Activated T-helper 1 cell treated with anti-CD3 and anti-CD28 coated beads, Interleukin-12 subunit alpha, Interleukin-12 subunit beta, Interleukin-2, Interleukin-4 antibody, amounts not matched to agents 30 ng/mL and 10 ng/mL and 1 ng/mL, durations not matched to agents 14 hours and 24 hours and 36 hours (primary cell): ENCODE data around the gene CFAP221. TPM values are rescaled to one million over a fixed set of nuclear protein-coding genes. Genes with fewer than 3 reads are reported as not detected.
A peak's percentile ranks its signal among the peaks of the same experiment; 100 is the strongest.

Experiments used
- DNase-seq: peaks from one replicate; pipeline ENCODE4 v3.0.0; 2021; ENCODE audit warnings: low spot score
- H3K27ac Mint-ChIP-seq: one replicate; pipeline ENCODE4 v1.8.0; 2021; ENCODE audit warnings: mild to moderate bottlenecking, mixed read lengths
- H3K27me3 Mint-ChIP-seq: one replicate; pipeline ENCODE4 v1.8.0; 2022; ENCODE audit warnings: mild to moderate bottlenecking, moderate library complexity, mixed read lengths; ENCODE audit not compliant: insufficient read depth
- H3K36me3 Mint-ChIP-seq: one replicate; pipeline ENCODE4 v1.8.0; 2021; ENCODE audit warnings: low read depth, mixed read lengths
- H3K4me1 Mint-ChIP-seq: one replicate; pipeline ENCODE4 v1.8.0; 2021; ENCODE audit warnings: low read depth, mixed read lengths
- H3K4me3 Mint-ChIP-seq: one replicate; pipeline ENCODE4 v1.8.0; 2021; ENCODE audit warnings: mild to moderate bottlenecking, moderate library complexity, mixed read lengths
- H3K9me3 Mint-ChIP-seq: one replicate; pipeline ENCODE4 v1.8.0; 2021; ENCODE audit warnings: mixed read lengths
- intact Hi-C: fragments of 100-400 bp; cut with micrococcal nuclease; formaldehyde crosslinking; loops from one replicate; pipeline ENCODE4 v1.15.1; 2024
- total RNA-seq: library from RNA; stranded (reverse); gene quantifications from 2 replicates; pipeline ENCODE4 v1.2.3, GENCODE V29; 2022

CFAP221 gene
- total RNA-seq, 1 donor from 2014 or later, result not detected

GRCh38 chr2:119683074-119683712, 138.9 kb downstream of the CFAP221 start:
- Mint-ChIP-seq H3K9me3 (no peaks in the 10 kb centered on the region), H3K27me3 (no peaks in the 10 kb centered on the region), H3K4me3 (no peak overlapping the region), H3K27ac (no peak overlapping the region), H3K4me1 (peaks cover 26% of the 10 kb centered on the region), H3K36me3 (peaks cover 17% of the 10 kb centered on the region)
- no peak for DNase-seq
- intact Hi-C loops, result no loop called here

- no peak overlapping the region for H3K4me3 Mint-ChIP-seq
- intact Hi-C loops, result no loop called here
- no peaks in the 10 kb centered on the region for H3K27me3 Mint-ChIP-seq
- peak overlapping the region; percentile 40 for H3K27ac Mint-ChIP-seq
- H3K4me1 Mint-ChIP-seq, result peaks cover 26% of the 10 kb centered on the region
- H3K9me3 Mint-ChIP-seq, result no peaks in the 10 kb centered on the region
- peaks cover 17% of the 10 kb centered on the region for H3K36me3 Mint-ChIP-seq
- DNase-seq, result no peak
These were observed 139.6 kb downstream of the CFAP221 start for GRCh38 chr2:119683713-119684443.

GRCh38 chr2:119684518-119684917, 140.3 kb downstream of the CFAP221 start:
- Mint-ChIP-seq H3K4me1 (peaks cover 23% of the 10 kb centered on the region), H3K36me3 (peaks cover 14% of the 10 kb centered on the region), H3K27ac (no peak overlapping the region), H3K4me3 (no peak overlapping the region), H3K9me3 (no peaks in the 10 kb centered on the region), H3K27me3 (no peaks in the 10 kb centered on the region)
- intact Hi-C loops, result no loop called here
- no peak for DNase-seq

- intact Hi-C loops, result no loop called here
- Mint-ChIP-seq H3K4me1 (peaks cover 7% of the 10 kb centered on the region), H3K36me3 (peaks cover 8% of the 10 kb centered on the region), H3K4me3 (no peak overlapping the region), H3K9me3 (no peaks in the 10 kb centered on the region), H3K27me3 (no peaks in the 10 kb centered on the region), H3K27ac (no peak overlapping the region)
- no peak for DNase-seq
These were observed 144.4 kb downstream of the CFAP221 start for GRCh38 chr2:119688616-119689015.

- Mint-ChIP-seq H3K27ac (no peak overlapping the region), H3K4me1 (peaks cover under 1% of the 10 kb centered on the region), H3K4me3 (no peak overlapping the region), H3K9me3 (no peaks in the 10 kb centered on the region), H3K27me3 (no peaks in the 10 kb centered on the region), H3K36me3 (peaks cover 8% of the 10 kb centered on the region)
- intact Hi-C loops, result no loop called here
- DNase-seq, result no peak
These were observed 145.0 kb downstream of the CFAP221 start for GRCh38 chr2:119689218-119689617.

GRCh38 chr2:119691189-119691588, 146.9 kb downstream of the CFAP221 start:
- Mint-ChIP-seq H3K4me1 (no peaks in the 10 kb centered on the region), H3K27me3 (peaks cover 2% of the 10 kb centered on the region), H3K4me3 (no peak overlapping the region), H3K36me3 (peaks cover 8% of the 10 kb centered on the region), H3K27ac (no peak overlapping the region), H3K9me3 (no peaks in the 10 kb centered on the region)
- no peak for DNase-seq
- intact Hi-C loops, result no loop called here

GRCh38 chr2:119691651-119692245, 147.5 kb downstream of the CFAP221 start:
- intact Hi-C loops, result no loop called here
- DNase-seq, result no peak

GRCh38 chr2:119692310-119692709, 148.1 kb downstream of the CFAP221 start:
- Mint-ChIP-seq H3K27me3 (peaks cover 2% of the 10 kb centered on the region), H3K36me3 (peaks cover 3% of the 10 kb centered on the region), H3K27ac (no peak overlapping the region), H3K4me1 (peaks cover under 1% of the 10 kb centered on the region), H3K4me3 (no peak overlapping the region), H3K9me3 (no peaks in the 10 kb centered on the region)
- intact Hi-C loops, result no loop called here
- no peak for DNase-seq

More at GRCh38 chr2:119691651-119692245, 147.5 kb downstream of the CFAP221 start:
- Mint-ChIP-seq H3K27ac (no peak overlapping the region), H3K4me1 (no peaks in the 10 kb centered on the region), H3K4me3 (no peak overlapping the region), H3K36me3 (peaks cover 8% of the 10 kb centered on the region), H3K9me3 (no peaks in the 10 kb centered on the region), H3K27me3 (peaks cover 2% of the 10 kb centered on the region)

- H3K27ac Mint-ChIP-seq, result no peak overlapping the region
- intact Hi-C loops, result no loop called here
- peaks cover 2% of the 10 kb centered on the region for H3K27me3 Mint-ChIP-seq
- H3K36me3 Mint-ChIP-seq, result no peaks in the 10 kb centered on the region
- H3K9me3 Mint-ChIP-seq, result no peaks in the 10 kb centered on the region
- H3K4me3 Mint-ChIP-seq, result no peak overlapping the region
- DNase-seq, result no peak
- peaks cover 7% of the 10 kb centered on the region for H3K4me1 Mint-ChIP-seq
These were observed 148.7 kb downstream of the CFAP221 start for GRCh38 chr2:119692954-119693353.

- intact Hi-C loops, result no loop called here
- no peak for DNase-seq
- Mint-ChIP-seq H3K27me3 (peaks cover 2% of the 10 kb centered on the region), H3K9me3 (no peaks in the 10 kb centered on the region), H3K4me3 (no peak overlapping the region), H3K27ac (no peak overlapping the region), H3K4me1 (peaks cover 11% of the 10 kb centered on the region), H3K36me3 (no peaks in the 10 kb centered on the region)
These were observed 149.3 kb downstream of the CFAP221 start for GRCh38 chr2:119693567-119693966.

- peaks cover 2% of the 10 kb centered on the region for H3K27me3 Mint-ChIP-seq
- peaks cover 11% of the 10 kb centered on the region for H3K4me1 Mint-ChIP-seq
- no peak overlapping the region for H3K4me3 Mint-ChIP-seq
- H3K36me3 Mint-ChIP-seq, result no peaks in the 10 kb centered on the region
- H3K9me3 Mint-ChIP-seq, result no peaks in the 10 kb centered on the region
- DNase-seq, result no peak
- no peak overlapping the region for H3K27ac Mint-ChIP-seq
- intact Hi-C loops, result no loop called here
These were observed 149.7 kb downstream of the CFAP221 start for GRCh38 chr2:119693967-119694366.

- intact Hi-C loops, result no loop called here
- Mint-ChIP-seq H3K9me3 (no peaks in the 10 kb centered on the region), H3K27me3 (peaks cover 2% of the 10 kb centered on the region), H3K4me1 (peaks cover 11% of the 10 kb centered on the region), H3K4me3 (no peak overlapping the region), H3K27ac (no peak overlapping the region), H3K36me3 (no peaks in the 10 kb centered on the region)
- DNase-seq, result no peak
These were observed 150.2 kb downstream of the CFAP221 start for GRCh38 chr2:119694470-119694844.

- Mint-ChIP-seq H3K4me3 (no peak overlapping the region), H3K4me1 (peaks cover 11% of the 10 kb centered on the region), H3K27me3 (peaks cover 2% of the 10 kb centered on the region), H3K27ac (no peak overlapping the region), H3K36me3 (no peaks in the 10 kb centered on the region), H3K9me3 (no peaks in the 10 kb centered on the region)
- no peak for DNase-seq
- intact Hi-C loops, result no loop called here
These were observed 150.7 kb downstream of the CFAP221 start for GRCh38 chr2:119694845-119695521.
